GM18861 (cell line): Measurements from ENCODE around the gene ENTHD1.

Experiments
- ATAC-seq: cut with Tn5 transposase; IDR thresholded peaks from one replicate; pipeline ENCODE4 v1.9.1; 2021; ENCODE audit not compliant: unreplicated experiment

Gene ENTHD1

GRCh38 chr22:39718206-39718605, 175.4 kb downstream of the ENTHD1 start:
- ATAC-seq = no peak

GRCh38 chr22:39717099-39717498, 176.5 kb downstream of the ENTHD1 start:
- no peak for ATAC-seq

DNA sequence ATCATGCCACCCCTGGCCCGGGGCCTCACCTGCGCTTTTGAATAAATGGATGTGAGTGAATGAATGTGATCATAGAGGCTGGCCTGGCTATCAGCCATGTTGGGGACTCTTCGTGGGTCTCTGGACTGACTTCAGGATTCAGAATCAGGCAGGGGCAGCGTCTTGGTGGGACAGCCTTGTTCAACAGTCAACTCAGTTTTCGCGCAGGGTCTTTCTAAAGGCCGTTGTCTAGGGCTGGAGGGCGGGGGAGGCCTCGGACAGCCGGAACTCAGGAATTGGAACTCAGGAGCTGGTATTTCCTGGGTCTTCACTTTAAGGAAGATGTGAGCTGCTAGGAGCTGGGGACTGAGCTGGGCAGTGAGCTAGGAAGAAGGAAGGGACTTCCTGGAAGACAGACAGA, 177.0 kb downstream of the ENTHD1 start:
- no peak for ATAC-seq

GRCh38 chr22:39715778-39716495, 177.6 kb downstream of the ENTHD1 start:
- no peak for ATAC-seq

- no peak for ATAC-seq
These were observed 179.2 kb downstream of the ENTHD1 start for GRCh38 chr22:39714321-39714720.

- no peak for ATAC-seq
These were observed 179.7 kb downstream of the ENTHD1 start for GRCh38 chr22:39713799-39714290.

- ATAC-seq = no peak
These were observed 180.6 kb downstream of the ENTHD1 start for GRCh38 chr22:39712751-39713525.

DNA sequence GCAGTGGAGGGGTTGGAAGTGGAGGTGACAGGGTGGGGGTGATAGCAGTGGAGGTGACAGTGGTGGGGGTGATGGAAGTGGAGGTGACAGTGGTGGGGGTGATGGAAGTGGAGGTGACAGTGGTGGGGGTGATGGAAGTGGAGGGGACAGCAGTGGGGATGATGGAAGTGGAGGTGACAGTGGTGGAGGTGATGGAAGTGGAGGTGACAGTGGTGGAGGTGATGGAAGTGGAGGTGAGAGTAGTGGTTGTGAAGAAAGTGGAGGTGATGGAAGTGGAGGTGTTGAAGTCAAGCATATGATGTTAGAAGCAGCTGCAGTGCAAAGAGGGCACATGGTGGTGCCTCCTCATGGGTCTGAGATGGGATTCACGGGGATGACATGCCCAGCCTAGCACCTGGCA, 181.5 kb downstream of the ENTHD1 start:
- no peak for ATAC-seq

DNA sequence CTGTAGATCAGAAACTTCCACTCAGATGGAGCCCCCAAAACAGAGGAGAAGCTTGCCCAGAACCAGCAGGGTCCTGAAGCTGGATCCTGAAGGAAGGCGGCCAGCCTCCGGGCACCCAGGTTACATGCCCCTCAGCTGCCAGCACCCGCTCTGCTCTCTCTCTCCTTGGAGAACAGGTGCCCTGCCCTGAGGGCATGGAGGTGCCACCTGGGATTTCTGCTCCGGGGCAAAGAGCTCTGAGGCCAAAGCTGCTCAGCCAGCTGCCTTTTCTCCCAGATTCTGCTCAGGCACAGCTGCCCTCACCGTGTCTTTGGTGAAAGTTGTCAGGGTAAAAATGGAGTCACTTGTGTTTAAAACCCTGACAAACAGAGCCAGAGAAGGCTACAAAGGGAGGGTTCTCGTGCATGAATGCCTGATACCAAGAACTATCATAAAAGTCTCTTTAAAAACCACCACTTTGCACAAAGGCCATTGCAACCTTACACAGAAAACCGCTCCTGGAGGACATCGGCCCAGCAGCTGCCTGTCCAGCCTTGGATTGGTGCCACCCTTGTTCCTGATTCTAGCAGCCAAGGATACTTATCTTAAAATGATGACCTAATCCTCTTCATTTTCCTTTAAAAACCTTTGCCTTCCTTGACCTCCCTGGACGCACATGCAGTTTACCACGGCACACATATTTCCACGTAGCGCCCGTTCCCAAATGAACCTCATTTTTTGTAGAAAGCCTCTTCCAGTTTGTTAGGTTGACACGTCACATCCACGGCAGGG, 183.0 kb downstream of the ENTHD1 start:
- no peak for ATAC-seq

DNA sequence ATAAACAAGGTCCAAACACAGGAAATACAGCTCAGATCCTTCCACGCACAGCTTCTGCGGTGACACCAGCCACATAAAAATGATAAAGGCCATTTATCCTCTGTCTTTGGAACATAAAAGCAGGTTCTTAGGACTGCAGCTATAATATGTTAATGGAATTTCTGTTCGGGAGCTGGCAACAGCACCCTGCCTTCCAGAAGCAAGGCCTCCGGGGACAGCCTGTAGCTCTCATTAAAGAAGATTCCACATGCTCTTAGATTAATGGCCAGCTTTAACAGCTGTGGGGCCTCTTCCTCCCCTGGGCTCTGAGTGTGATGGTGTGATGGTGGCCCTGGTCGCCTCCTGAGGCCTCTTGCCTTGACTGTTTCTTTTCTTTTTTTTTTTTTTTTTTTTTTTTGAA, 185.7 kb downstream of the ENTHD1 start:
- ATAC-seq = no peak

GRCh38 chr22:39707351-39707750, 186.2 kb downstream of the ENTHD1 start:
- no peak for ATAC-seq

- no peak for ATAC-seq
These were observed 187.0 kb downstream of the ENTHD1 start for GRCh38 chr22:39706376-39707140.

GRCh38 chr22:39705386-39705785, 188.2 kb downstream of the ENTHD1 start:
- ATAC-seq = no peak

DNA sequence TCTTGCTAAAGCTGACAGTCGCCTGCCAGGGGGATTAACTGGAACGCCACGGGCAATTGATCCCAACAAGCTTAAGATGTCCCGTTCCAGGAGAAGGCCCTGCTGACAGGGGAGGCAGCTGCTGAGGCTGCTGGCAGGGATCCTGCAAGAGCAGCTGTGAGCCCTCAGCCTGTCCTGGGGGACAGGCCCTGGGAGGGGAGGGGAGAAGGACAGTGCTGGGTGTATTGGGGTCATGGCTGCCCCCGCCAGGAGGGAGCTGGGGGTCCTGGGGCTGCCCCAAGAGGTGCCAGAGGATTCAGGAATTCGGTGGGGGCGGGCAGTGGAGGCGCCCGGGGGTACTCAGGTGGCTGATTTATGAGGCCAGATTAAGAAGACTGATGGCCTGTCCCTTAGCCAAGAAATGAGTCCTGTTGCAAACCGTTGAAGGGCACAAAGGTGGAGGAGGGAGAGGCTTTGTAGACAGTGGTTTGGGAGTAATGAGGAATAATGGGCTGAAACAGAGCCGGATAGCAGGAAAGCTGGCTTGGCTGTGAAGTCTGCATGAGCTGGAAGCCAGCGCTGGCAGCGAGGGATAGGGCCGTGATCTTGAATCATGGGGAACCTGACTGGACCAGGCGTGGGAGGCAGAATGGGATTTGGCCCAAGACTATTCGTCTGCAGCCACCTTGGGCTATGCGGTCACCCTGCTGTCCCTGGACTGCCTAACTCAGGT, 189.5 kb downstream of the ENTHD1 start:
- ATAC-seq = no peak

DNA sequence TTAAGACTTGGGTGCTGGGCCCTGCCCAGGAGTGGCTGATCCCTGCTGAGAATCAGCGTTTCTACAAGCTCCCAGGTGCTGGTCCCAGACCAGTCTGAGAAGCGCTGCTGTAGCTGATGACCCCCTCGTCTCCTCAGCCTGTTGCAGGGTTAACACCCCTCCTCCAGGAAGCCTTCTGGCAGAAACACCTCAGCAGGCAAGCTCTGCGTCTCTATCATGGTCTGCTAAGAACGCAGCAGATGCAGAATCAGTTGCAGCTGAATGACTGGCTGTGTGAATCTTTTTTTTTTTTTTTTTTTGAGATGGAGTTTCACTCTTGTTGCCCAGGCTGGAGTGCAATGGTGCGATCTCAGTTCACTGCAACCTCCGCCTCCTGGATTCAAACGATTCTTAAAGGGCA, 190.5 kb downstream of the ENTHD1 start:
- no peak for ATAC-seq

- no peak for ATAC-seq
These were observed 193.0 kb downstream of the ENTHD1 start for GRCh38 chr22:39700565-39700964.

DNA sequence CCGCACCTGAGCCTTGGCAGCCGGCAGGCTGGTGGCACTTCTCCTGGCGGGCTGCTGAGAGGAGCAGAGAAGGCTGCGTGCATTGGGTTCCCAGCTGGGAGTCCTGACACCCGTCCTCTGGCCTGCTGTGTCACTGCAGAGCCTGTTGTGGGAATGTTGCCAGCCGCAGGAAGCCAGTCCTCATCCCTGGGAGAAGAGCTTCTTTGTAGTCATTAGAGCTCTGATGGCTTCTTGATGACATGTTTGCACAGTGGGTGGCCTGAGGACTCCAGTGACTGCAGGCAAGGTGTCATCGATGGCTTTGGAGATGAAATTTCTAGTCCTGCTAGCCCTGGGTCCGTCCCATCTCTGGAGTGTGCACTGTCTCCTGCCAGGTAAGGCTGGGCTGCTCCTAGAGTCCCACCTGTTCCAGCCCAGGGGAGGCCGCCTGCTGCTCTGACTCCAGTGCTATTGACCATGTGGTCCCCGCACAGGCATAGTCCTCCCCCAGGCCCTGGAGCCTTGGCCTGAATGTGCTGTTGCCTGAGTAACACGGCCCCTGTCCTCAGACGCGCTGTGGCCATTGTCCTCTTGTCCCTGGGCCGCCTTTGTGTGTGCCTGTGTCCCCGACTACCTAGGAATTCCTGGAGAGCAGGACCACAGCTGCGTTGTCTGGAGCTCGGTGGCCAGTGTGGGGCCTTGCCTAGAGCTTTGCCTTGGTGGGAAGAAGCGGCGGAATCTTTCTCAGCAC, 193.8 kb downstream of the ENTHD1 start:
- ATAC-seq = no peak

DNA sequence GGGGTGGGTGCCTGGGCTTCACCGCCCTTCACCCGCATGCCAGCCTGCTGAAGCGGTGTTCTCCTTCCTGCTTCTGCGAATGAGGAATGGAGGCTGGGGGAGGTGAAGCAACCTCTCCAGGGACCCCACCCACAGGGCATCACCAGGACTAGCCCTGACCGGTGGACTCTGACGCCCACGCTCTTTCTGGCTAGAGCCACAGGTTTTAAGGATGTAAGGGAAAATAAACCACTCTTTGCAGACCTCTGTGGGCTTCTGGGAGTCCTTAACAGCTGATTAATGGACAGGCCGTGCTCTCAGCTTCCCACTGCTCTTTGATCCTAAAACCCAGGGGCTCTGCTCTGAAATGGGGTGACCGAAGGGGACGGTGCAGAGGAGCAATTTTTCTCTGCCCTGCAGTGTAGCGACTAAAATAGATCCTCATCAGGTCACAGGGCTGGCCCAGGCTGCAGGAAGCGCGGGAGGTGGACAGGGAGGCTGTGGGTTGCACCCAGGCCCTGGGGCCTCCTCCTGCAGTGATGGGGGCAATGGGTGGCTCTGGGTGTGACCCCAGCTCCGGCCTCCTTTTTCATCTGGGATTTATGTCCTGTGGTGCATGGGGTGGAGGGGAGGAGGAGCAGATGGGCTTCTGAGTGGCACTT, 195.7 kb downstream of the ENTHD1 start:
- no peak for ATAC-seq

DNA sequence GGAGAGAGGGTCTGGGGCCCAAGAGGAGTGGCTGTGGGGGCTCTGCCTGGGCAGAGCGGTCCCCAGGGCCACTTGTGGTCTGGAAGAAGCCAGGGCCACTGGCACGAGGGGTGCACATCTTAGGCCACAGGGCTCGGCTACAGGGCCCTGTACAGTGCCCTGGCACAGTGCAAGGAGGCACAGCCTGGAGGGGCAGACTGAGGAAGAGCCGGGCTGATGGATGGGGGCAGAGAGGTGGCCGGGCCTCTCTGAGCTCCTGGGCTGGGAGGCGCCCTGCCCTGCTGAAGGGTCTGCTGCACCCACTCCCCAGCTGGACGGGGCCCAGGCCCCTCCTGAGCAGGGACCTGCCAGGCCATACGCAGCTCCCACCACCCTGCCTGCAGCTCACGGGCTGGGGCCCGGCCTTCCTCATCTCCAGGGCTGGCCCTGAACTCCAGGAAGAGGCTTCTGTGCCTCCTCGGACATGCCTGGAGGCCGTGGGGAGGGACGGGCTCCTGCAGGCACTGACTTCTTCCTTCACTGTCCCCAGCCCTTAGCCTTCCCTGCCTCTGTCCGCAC, 199.5 kb downstream of the ENTHD1 start:
- no peak for ATAC-seq
